Activated T-cell treated with anti-CD3 and anti-CD28 coated beads, Interleukin-2, amount 50 U/mL, for 4 hours (primary cell): ENCODE data around the gene GALNT11. TPM values are rescaled to one million over a fixed set of nuclear protein-coding genes. Genes with fewer than 3 reads are reported as not detected.

Source experiments
- ATAC-seq, 2 donors: fragments of 200-7000 bp; cut with Tn5 transposase; one replicate each; pipeline ENCODE4 v1.10.0; 2021
- DNase-seq: peaks from one replicate; pipeline ENCODE4 v3.0.0-alpha.2; 2020
- H3K27me3 Mint-ChIP-seq: one replicate; pipeline ENCODE4 v1.8.0; 2021; ENCODE audit warnings: low read depth, mixed read lengths
- H3K36me3 Mint-ChIP-seq: one replicate; pipeline ENCODE4 v1.8.0; 2022; ENCODE audit warnings: mixed read lengths; ENCODE audit not compliant: insufficient read depth
- H3K4me1 Mint-ChIP-seq: one replicate; pipeline ENCODE4 v1.8.0; 2021; ENCODE audit warnings: low read depth, mixed read lengths
- H3K4me3 Mint-ChIP-seq: one replicate; pipeline ENCODE4 v1.8.0; 2021; ENCODE audit warnings: mild to moderate bottlenecking, moderate library complexity, mixed read lengths
- H3K9me3 Mint-ChIP-seq: one replicate; pipeline ENCODE4 v1.8.0; 2021; ENCODE audit warnings: mixed read lengths
- total RNA-seq, 3 donors: library from RNA; stranded (reverse); gene quantifications; one replicate each; pipeline ENCODE4 v1.2.1, GENCODE V29; 2021

Gene GALNT11
- total RNA-seq, 3 donors from 2014 or later, result 16.6 to 17.3 (median 16.7) TPM

- peaks cover 43% of the 10 kb centered on the region for H3K36me3 Mint-ChIP-seq
- ATAC-seq, result no peak
Observed at GRCh38 chr7:152128252-152128651, 102.8 kb downstream of the GALNT11 start.

GRCh38 chr7:152128741-152129461 lies 103.4 kb downstream of the GALNT11 start:
- DNase-seq (no peak), ATAC-seq (no peak)
- Mint-ChIP-seq H3K36me3 (peaks cover 38% of the 10 kb centered on the region), H3K4me3 (no peak overlapping the region), H3K27me3 (no peaks in the 10 kb centered on the region), H3K4me1 (no peaks in the 10 kb centered on the region), H3K9me3 (peaks cover 11% of the 10 kb centered on the region)

More at GRCh38 chr7:152128252-152128651, 102.8 kb downstream of the GALNT11 start:
- Mint-ChIP-seq H3K27me3 (no peaks in the 10 kb centered on the region), H3K4me3 (no peak overlapping the region), H3K4me1 (no peaks in the 10 kb centered on the region), H3K9me3 (peaks cover 11% of the 10 kb centered on the region)
- DNase-seq, result no peak

GRCh38 chr7:152129682-152130081 lies 104.2 kb downstream of the GALNT11 start:
- no peak for ATAC-seq
- DNase-seq, result no peak
- Mint-ChIP-seq H3K4me3 (no peak overlapping the region), H3K9me3 (peaks cover 4% of the 10 kb centered on the region), H3K4me1 (no peaks in the 10 kb centered on the region), H3K36me3 (peaks cover 30% of the 10 kb centered on the region), H3K27me3 (no peaks in the 10 kb centered on the region)

GRCh38 chr7:152130658-152131590 lies 105.5 kb downstream of the GALNT11 start:
- Mint-ChIP-seq H3K9me3 (no peaks in the 10 kb centered on the region), H3K27me3 (no peaks in the 10 kb centered on the region), H3K4me1 (no peaks in the 10 kb centered on the region), H3K36me3 (peaks cover 23% of the 10 kb centered on the region), H3K4me3 (no peak overlapping the region)
- DNase-seq (no peak), ATAC-seq (no peak)

GRCh38 chr7:152131981-152132494 lies 106.6 kb downstream of the GALNT11 start:
- Mint-ChIP-seq H3K4me1 (no peaks in the 10 kb centered on the region), H3K4me3 (no peak overlapping the region), H3K36me3 (peaks cover 24% of the 10 kb centered on the region), H3K9me3 (no peaks in the 10 kb centered on the region), H3K27me3 (no peaks in the 10 kb centered on the region)
- ATAC-seq (no peak), DNase-seq (no peak)

- Mint-ChIP-seq H3K36me3 (peaks cover 18% of the 10 kb centered on the region), H3K4me1 (no peaks in the 10 kb centered on the region), H3K27me3 (no peaks in the 10 kb centered on the region), H3K9me3 (no peaks in the 10 kb centered on the region), H3K4me3 (no peak overlapping the region)
- no peak for DNase-seq
- ATAC-seq, result no peak
Observed at GRCh38 chr7:152132812-152133211, 107.3 kb downstream of the GALNT11 start.

- Mint-ChIP-seq H3K9me3 (no peaks in the 10 kb centered on the region), H3K36me3 (peaks cover 20% of the 10 kb centered on the region), H3K4me1 (no peaks in the 10 kb centered on the region), H3K27me3 (no peaks in the 10 kb centered on the region), H3K4me3 (no peak overlapping the region)
- ATAC-seq (no peak), DNase-seq (no peak)
Observed at GRCh38 chr7:152133804-152134203, 108.3 kb downstream of the GALNT11 start.

- ATAC-seq, result no peak
- no peak for DNase-seq
- peaks cover 31% of the 10 kb centered on the region for H3K36me3 Mint-ChIP-seq
- H3K9me3 Mint-ChIP-seq, result no peaks in the 10 kb centered on the region
- H3K27me3 Mint-ChIP-seq, result no peaks in the 10 kb centered on the region
- H3K4me3 Mint-ChIP-seq, result no peak overlapping the region
- H3K4me1 Mint-ChIP-seq, result no peaks in the 10 kb centered on the region
Observed at GRCh38 chr7:152136686-152137085, 111.2 kb downstream of the GALNT11 start.

GRCh38 chr7:152137476-152138025 lies 112.1 kb downstream of the GALNT11 start:
- DNase-seq (no peak), ATAC-seq (no peak)
- H3K9me3 Mint-ChIP-seq, result no peaks in the 10 kb centered on the region
- peaks cover 31% of the 10 kb centered on the region for H3K36me3 Mint-ChIP-seq
- H3K4me1 Mint-ChIP-seq, result peaks cover 7% of the 10 kb centered on the region
- H3K4me3 Mint-ChIP-seq, result no peak overlapping the region
- H3K27me3 Mint-ChIP-seq, result no peaks in the 10 kb centered on the region

- no peak overlapping the region for H3K4me3 Mint-ChIP-seq
- peaks cover 32% of the 10 kb centered on the region for H3K4me1 Mint-ChIP-seq
- H3K9me3 Mint-ChIP-seq, result no peaks in the 10 kb centered on the region
- H3K36me3 Mint-ChIP-seq, result peaks cover 39% of the 10 kb centered on the region
- ATAC-seq, result no peak
- no peaks in the 10 kb centered on the region for H3K27me3 Mint-ChIP-seq
- no peak for DNase-seq
Observed at GRCh38 chr7:152140067-152140466, 114.6 kb downstream of the GALNT11 start.

- H3K4me1 Mint-ChIP-seq, result peaks cover 37% of the 10 kb centered on the region
- no peak for ATAC-seq
- peaks cover 40% of the 10 kb centered on the region for H3K36me3 Mint-ChIP-seq
- no peak overlapping the region for H3K4me3 Mint-ChIP-seq
- no peaks in the 10 kb centered on the region for H3K27me3 Mint-ChIP-seq
- DNase-seq, result no peak
- no peaks in the 10 kb centered on the region for H3K9me3 Mint-ChIP-seq
Observed at GRCh38 chr7:152140560-152140959, 115.1 kb downstream of the GALNT11 start.

GRCh38 chr7:152142976-152143595 lies 117.6 kb downstream of the GALNT11 start:
- peaks cover 44% of the 10 kb centered on the region for H3K4me1 Mint-ChIP-seq
- ATAC-seq (peak; percentile 9 to 41), DNase-seq (no peak)
- H3K36me3 Mint-ChIP-seq, result peaks cover 41% of the 10 kb centered on the region
- H3K9me3 Mint-ChIP-seq, result no peaks in the 10 kb centered on the region
- H3K4me3 Mint-ChIP-seq, result peak overlapping the region; percentile 11
- no peaks in the 10 kb centered on the region for H3K27me3 Mint-ChIP-seq

- Mint-ChIP-seq H3K4me1 (peaks cover 44% of the 10 kb centered on the region), H3K36me3 (peaks cover 37% of the 10 kb centered on the region)
- no peak for DNase-seq
Observed at GRCh38 chr7:152144557-152145245, 119.2 kb downstream of the GALNT11 start.

More at GRCh38 chr7:152144557-152145245, 119.2 kb downstream of the GALNT11 start:
- no peaks in the 10 kb centered on the region for H3K27me3 Mint-ChIP-seq
- ATAC-seq, result peak; percentile 66 to 79
- no peaks in the 10 kb centered on the region for H3K9me3 Mint-ChIP-seq
- peak overlapping the region; percentile 39 for H3K4me3 Mint-ChIP-seq
